RWPE2 (cell line): ENCODE results near the gene MCM5.
"Not testable (repeated sequence)": the region's sequence is repeated elsewhere in the genome, so short reads cannot be mapped to it uniquely, and the experiment has no call there.

Experiments
- ATAC-seq: fragments of 200-7000 bp; cut with Tn5 transposase; 3 replicates; pipeline ENCODE4 v1.9.1; 2021; ENCODE audit warnings: low read depth
- DNase-seq: peaks from one replicate; pipeline ENCODE4 v3.0.0-alpha.2; 2020; ENCODE audit warnings: low spot score
- H3K27ac ChIP-seq: fragments of 450-650 bp; 2 replicates; pipeline ENCODE4 v1.5.1; 2017; ENCODE audit warnings: mild to moderate bottlenecking; ENCODE audit not compliant: poor library complexity, severe bottlenecking
- H3K27me3 ChIP-seq: fragments of 250-450 bp; sonication (Bioruptor Pico); 2 replicates; pipeline ENCODE4 v1.5.1; 2021; ENCODE audit warnings: mild to moderate bottlenecking, moderate library complexity; ENCODE audit not compliant: insufficient read depth, poor library complexity, severe bottlenecking
- H3K36me3 ChIP-seq: fragments of 250-450 bp; sonication (Bioruptor Pico); 2 replicates; pipeline ENCODE4 v1.5.1; 2020; ENCODE audit warnings: low read depth, mild to moderate bottlenecking, moderate library complexity
- H3K4me1 ChIP-seq: fragments of 250-450 bp; sonication (Bioruptor Pico); 2 replicates; pipeline ENCODE4 v1.5.1; 2021; ENCODE audit warnings: mild to moderate bottlenecking, moderate library complexity; ENCODE audit not compliant: insufficient read depth, poor library complexity, severe bottlenecking
- H3K4me3 ChIP-seq: fragments of 250-450 bp; sonication (Bioruptor Pico); 2 replicates; pipeline ENCODE4 v1.5.1; 2021; ENCODE audit warnings: mild to moderate bottlenecking, moderate library complexity; ENCODE audit not compliant: severe bottlenecking
- H3K9me3 ChIP-seq: fragments of 250-450 bp; sonication (Bioruptor Pico); 2 replicates; pipeline ENCODE4 v1.5.1; 2021; ENCODE audit warnings: mild to moderate bottlenecking, moderate library complexity; ENCODE audit not compliant: severe bottlenecking
- TF ChIP-seq, protein P1 (sequence below): fragments of 450-650 bp; IDR thresholded peaks from one replicate; pipeline ENCODE4 v1.5.1; 2017; ENCODE audit warnings: mild to moderate bottlenecking, moderate library complexity; ENCODE audit not compliant: poor library complexity, severe bottlenecking

MCM5 gene

DNA sequence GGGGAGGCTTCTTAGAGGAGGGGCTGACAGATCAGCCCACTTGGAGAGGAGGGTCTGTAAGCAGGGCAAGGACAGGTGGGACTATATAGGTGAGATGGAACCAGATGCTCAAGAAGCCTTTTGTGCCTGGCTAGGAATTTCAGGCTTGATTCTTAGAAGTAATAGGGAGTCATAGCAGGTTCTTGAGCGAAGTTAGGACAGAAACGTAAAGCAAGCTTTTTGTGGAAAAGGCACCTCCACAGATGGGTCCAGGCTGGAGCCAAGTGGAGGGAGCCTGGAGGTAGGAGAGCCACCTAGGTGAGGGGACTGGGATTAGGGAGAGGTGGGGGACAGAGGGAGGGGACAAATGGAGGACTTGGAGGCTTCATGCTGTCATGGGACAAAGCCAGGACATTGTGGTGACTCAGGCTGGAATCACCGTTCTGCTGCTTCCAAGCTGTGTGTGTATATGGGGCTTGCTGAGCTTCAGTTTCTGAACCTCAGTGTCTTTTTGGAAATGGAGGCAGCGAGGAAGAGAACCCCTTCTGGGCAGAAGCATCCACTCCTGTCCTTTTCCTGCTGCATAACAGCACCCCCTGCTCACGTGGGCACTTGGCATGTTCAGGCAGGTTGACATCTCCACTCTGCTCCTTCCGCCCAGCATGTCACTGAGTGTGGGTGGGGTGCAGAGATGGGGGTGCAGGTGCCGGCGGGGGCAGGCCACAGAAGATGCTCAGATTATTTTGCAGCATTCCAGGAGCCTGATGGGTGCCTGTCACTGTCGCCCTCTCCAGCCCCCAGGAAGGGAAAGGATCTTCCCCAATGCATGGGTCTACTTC, 58.0 kb downstream of the MCM5 start:
- Histone ChIP-seq H3K4me3 (no peak overlapping the region), H3K27me3 (no peaks in the 10 kb centered on the region), H3K9me3 (no peaks in the 10 kb centered on the region), H3K27ac (no peak overlapping the region), H3K36me3 (no peaks in the 10 kb centered on the region), H3K4me1 (peaks cover 11% of the 10 kb centered on the region)
- TF ChIP-seq, protein P1, sequence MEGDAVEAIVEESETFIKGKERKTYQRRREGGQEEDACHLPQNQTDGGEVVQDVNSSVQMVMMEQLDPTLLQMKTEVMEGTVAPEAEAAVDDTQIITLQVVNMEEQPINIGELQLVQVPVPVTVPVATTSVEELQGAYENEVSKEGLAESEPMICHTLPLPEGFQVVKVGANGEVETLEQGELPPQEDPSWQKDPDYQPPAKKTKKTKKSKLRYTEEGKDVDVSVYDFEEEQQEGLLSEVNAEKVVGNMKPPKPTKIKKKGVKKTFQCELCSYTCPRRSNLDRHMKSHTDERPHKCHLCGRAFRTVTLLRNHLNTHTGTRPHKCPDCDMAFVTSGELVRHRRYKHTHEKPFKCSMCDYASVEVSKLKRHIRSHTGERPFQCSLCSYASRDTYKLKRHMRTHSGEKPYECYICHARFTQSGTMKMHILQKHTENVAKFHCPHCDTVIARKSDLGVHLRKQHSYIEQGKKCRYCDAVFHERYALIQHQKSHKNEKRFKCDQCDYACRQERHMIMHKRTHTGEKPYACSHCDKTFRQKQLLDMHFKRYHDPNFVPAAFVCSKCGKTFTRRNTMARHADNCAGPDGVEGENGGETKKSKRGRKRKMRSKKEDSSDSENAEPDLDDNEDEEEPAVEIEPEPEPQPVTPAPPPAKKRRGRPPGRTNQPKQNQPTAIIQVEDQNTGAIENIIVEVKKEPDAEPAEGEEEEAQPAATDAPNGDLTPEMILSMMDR: no peak
- ATAC-seq: peak; percentile 26; the same call in 1 of the 3 replicates
- no peak for DNase-seq

DNA sequence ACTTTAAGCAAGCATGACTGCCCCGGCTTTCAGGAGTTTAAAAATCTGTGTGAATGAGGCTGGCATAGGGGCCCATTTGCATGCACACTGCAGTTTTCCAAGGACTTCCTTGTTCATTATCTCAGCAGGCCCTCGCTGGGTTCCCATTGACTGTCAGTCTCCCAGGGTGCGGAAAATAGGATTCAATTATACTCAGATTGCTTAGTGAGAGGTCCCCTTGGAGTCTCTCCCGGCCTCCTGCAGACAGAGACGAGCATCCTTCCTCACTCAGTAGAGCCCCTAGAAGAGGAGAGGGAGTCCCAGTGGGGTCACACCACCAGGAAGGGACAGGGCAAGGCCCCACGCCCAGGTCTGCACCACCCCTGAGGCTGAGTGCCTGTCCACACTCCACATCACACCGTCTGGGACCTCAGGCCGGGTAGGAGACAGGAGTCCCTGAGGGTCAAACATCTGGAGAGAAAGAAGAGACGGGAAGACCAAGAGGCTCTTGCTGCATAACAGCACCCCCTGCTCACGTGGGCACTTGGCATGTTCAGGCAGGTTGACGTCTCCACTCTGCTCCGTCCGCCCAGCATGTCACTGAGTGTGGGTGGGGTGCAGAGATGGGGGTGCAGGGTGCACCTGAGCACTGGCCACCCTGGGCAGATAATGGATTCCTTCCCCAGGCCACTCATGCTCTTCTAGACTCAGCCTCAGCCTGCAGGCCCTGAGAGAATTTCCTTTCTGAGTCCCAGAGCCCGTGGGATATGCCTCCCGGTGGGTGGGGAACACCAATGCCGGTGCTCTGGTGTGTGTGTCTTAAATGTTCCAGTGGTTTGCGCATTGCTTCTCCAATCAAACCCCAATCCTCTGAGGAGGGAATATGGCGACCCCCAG, 58.8 kb downstream of the MCM5 start:
- TF ChIP-seq, protein P1: no peak
- Histone ChIP-seq H3K4me1 (peaks cover 11% of the 10 kb centered on the region), H3K27ac (no peak overlapping the region), H3K4me3 (no peak overlapping the region), H3K27me3 (no peaks in the 10 kb centered on the region), H3K36me3 (no peaks in the 10 kb centered on the region), H3K9me3 (no peaks in the 10 kb centered on the region)
- ATAC-seq (peak; percentile 45), DNase-seq (no peak)

DNA sequence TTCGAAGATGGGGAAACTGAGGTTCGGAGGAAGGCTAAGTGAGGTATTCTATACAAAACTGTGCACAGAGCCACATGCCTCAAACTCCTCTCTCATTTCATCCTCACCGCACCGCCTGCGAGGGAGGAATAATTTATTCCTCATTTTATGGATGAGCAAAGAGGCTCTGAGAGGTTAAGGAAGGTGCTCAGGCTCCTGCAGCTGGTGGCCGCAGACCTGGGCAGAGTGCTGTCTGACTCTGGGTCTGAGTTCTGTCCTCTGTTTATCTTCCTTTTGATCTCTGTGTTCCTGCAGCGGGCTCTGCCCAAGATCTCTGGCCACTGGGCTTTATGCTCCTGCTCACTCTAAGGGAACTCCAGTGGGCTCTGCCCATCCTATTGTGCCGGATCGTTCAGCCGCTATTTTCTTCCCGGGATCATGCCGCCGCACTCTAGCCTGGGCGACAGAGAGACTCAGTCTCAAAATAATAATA, 59.5 kb downstream of the MCM5 start:
- Histone ChIP-seq H3K4me3 (no peak overlapping the region), H3K27me3 (no peaks in the 10 kb centered on the region), H3K9me3 (no peaks in the 10 kb centered on the region), H3K27ac (no peak overlapping the region), H3K36me3 (no peaks in the 10 kb centered on the region), H3K4me1 (peaks cover 11% of the 10 kb centered on the region)
- ATAC-seq (no peak), DNase-seq (no peak)
- TF ChIP-seq, protein P1: no peak

DNA sequence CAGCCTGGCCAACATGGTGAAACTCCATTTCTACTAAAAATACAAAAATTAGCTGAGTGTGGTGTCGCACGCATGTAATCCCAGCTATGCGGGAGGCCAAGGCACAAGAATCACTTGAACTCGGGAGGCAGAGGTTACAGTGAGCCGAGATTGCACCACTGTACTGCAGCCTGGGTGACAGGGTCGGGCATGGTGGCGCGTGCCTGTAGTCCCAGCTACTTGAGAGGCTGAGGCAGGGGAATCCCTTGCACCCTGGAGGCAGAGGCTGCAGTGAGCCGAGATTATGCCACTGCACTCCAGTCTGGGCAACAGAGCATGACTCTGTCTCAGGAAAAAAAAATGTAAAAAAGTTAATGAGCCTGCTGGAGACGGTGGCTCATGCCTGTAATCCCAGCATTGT, 60.0 kb downstream of the MCM5 start:
- H3K4me1 ChIP-seq: peaks cover 11% of the 10 kb centered on the region
- not testable (repeated sequence) for H3K27me3 ChIP-seq, ATAC-seq, DNase-seq, H3K4me3 ChIP-seq, H3K9me3 ChIP-seq, H3K36me3 ChIP-seq, H3K27ac ChIP-seq

DNA sequence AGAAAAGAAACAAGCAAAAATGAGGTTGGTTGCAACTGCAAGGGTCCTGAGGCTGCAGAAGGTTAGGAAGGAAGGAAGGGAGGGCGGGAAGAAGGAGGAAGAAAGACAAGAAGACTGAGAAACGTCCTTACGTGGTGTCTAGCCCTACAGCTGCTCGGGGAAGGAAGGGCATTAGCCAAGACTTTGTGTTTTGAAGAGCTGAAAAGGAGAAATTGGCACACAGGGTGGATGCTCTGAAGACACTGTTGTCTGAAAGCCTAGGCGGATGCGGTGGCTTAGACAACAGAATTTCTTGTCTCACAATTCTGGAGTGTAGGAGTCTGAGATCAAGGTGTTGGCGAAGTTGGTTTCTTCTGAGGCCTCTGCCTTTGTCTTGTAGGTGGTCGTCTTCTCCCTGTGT, 60.7 kb downstream of the MCM5 start:
- no peak for DNase-seq

More for the DNA sequence above, 60.7 kb downstream of the MCM5 start:
- Histone ChIP-seq H3K9me3 (no peaks in the 10 kb centered on the region), H3K4me3 (no peak overlapping the region), H3K27me3 (no peaks in the 10 kb centered on the region), H3K27ac (no peak overlapping the region), H3K4me1 (peaks cover 11% of the 10 kb centered on the region), H3K36me3 (no peaks in the 10 kb centered on the region)
- no peak for ATAC-seq
- TF ChIP-seq, protein P1: no peak
